ENCODE data around the gene PRKCE.

Gene PRKCE

DNA sequence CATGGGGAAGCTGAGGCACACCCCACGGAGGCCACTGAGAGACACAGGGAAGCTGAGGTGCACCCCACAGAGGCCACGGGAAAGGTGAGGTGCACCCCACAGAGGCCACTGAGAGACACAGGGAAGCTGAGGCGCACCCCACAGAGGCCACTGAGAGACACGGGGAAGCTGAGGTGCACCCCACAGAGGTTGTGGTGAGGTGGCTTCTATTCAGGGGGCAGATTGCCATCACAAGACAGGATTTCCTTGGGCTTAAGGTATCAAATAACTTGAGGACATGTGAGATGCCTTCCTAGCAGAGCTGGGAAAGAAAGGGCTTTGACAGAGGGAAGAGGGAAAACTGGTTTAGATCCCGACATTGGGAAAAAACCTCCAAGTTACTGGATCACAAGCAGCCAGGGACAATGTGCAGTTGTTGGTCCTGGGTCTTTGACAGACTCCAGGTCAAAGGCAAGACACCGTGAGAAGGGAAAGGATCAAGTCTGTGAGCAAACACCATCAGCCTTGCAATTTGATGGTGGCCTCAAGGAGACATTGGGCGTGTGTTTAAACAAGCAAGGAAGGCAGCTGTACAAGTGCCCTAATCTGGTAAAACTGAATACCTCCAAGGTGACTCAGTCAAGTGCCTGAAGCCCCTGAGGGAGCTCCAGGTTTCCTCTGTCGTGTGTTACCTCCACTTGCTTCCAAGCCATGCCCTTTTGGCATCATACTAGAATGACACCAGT is 512.5 kb downstream of the PRKCE start:
- DNase-seq = no peak

DNA sequence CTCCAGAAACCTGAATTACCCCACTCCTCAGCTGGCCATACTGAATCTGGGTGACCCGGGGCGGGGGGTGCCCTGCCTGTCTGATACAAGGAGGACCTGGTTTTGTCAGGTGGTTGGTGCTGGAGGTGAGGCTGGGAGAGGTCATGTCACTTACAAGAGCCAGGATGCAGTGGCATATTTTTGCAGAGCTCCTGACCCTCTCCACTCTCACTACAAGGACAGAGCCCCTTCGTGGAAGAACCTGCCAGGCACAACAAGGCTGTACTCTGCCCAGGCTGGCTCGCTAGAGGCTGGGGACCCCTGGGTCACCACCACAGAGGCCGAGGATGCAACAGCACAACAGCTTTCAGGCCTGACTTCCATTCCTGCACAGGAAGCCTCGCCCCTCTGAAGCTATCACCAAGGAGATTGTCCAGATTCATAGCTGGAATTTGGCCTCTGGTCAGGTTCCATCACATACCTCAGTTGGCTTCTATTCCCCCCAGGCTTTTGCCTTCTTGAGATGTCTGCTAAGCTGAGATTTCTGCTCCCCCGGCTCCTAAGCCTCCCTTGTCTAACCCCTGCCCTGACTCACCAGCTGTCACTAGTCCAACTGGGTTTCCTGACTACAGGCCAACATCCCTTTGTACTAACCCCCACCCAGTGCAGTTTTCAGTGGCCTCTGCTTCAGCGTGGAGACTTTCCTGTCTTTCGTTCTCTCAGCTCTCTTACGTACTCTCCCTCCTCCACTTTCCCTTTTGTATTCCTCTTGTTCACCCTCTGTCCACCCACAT is 513.2 kb downstream of the PRKCE start:
- DNase-seq = no peak

DNA sequence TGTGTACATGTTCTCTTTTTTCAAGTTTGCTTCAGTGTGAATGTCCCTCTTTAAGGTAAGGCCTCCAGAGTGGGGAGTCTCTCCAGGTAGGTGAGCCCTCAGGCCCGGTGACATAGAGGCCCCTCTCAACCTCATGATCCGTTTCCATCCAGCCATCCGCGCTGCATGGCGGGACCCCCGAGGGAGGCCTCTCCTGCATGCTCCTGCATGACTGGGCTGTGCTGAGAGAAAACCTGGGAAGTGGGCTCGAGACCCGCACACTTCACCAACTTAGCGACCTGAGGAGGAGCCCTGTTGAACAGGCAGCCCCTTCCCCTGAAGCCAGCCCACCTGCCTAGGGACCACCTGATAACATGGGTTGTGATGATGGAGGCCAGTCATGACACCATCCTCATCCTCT is 514.4 kb downstream of the PRKCE start:
- no peak for DNase-seq

DNA sequence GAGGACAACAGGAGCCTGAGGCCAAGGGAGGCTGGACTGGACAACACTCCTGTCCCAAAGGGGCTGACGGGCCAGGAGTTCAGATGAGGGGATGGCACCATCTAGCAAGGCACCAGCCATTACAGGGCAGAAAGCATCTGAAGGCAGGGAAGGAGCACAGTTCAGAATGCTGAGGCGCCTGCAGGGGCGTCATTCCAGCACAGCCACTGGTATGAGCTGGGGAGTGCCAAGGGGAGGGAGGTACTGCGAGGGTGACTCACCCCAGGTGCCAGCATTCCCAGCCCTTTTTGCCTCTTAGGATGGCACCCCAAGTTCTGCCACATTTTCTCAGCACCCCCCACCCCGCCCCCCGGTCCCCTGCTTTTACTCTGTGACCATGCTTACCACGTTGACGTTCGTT is 515.9 kb downstream of the PRKCE start:
- no peak for DNase-seq

DNA sequence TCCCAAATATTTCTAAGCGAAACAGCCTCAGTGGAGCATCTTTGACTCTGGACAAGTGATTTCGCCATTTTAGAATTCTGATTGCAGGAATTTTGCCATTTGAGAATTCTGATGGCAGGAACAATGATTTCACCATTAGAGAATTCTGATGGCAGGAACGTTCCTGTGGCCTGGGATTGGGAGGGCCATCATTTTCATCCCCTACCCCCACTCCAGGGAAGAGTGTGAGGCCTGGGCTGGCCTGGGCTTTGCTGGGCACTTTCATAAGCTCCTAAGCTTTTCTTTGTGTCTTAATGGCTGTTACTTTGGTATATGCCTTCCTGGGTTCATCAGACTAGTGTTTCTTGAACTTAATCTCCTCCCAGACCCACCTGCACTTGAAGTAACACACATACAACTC is 516.4 kb downstream of the PRKCE start:
- DNase-seq = no peak

DNA sequence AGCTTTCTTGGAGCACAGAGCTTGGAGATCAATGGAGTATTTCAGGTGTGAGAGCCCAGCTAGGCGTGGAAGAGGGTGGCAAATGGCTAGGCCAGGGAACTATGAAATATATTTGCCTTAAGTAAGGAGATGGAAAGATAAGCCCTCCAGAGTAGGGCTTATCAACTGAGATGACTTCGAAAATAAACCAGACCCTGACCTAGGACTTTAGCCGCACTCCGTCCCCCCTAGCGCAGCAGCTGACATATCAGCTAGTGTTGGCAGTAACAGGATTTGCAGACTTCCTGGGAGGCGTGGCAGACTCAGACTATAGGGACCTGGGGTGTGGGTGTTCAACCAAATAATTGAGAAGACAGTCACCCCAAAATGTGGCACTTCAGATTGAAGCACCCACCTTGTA is 518.0 kb downstream of the PRKCE start:
- no peak for DNase-seq

DNA sequence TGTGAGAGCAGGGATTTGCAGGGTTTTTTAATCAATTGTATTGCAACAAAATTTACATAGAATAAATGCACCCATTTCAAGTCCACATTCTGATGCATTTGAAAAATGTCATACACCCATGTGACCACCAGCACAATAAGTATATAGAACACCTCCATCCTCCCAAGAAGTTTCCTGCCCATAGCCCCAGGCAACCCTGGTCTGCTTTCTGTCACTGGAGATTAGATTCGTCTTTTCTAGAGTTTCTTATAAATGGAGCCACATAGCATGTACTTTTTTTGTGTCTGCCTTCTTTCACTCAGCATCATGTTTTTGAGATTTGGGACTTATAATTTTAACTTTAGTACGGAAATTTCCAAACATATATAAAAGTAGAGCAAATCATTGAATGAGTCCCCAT is 518.6 kb downstream of the PRKCE start:
- no peak for DNase-seq

DNA sequence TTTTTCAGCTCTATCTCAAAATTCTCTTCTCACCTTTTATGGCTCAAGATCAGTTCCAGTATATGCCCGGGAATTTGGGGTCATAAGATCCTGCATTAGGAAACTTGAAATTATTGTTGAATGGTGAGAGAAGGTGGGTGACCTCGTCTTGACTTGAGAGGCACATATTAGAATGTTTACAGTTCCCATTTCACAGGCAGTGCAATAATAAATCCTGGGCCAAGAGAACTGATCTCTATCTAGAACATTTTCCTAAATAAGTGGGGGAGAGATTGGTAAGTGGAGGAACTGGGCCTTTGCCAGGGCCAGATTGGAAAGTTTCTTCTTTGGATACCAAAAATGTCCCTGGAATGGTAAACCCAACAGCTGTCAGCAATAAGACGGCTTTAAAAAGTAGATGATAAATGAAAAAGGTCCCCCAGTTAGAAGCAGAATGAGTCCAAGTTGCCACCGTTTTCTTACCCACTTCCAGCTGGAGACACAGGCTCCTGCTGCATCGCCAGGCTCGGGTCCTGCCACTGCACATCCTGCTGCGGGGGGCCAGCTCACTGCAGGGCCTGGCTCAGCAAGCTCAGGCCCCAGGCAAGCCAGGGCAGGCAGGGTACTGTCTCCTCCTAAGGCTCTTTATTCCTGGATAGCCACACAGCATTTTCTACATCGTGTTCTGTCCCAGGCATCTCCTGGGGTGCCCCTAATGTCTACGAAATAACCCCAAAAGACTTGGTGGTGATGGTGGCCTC is 519.3 kb downstream of the PRKCE start:
- DNase-seq = peak in 1 of 2 experiments; percentile 11

DNA sequence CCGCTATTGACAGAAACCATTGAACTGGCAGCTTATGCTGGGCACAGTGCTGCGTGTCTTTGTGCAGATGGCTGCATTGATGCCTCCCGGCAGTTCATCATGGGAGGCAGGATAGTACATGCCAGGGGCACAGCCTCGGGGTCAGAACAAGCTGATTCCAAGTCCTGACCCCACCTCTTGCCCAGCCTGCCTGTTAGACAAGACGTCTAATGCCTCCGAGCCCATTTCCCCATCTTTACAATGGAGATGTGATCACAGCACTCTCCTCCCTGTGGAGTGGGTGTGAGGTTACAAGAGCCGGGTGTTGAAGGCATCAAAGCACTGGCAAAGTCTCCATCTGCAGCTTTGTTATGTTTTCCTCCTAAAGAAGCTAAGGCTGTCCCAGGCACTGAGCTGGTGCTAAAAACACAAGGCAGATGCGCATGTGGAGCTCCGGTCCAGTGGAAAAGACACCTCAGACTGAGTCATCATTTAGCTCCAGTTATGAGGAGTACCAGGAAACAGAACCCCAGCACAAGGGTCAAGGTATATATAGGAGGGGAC is 520.0 kb downstream of the PRKCE start:
- DNase-seq = no peak

DNA sequence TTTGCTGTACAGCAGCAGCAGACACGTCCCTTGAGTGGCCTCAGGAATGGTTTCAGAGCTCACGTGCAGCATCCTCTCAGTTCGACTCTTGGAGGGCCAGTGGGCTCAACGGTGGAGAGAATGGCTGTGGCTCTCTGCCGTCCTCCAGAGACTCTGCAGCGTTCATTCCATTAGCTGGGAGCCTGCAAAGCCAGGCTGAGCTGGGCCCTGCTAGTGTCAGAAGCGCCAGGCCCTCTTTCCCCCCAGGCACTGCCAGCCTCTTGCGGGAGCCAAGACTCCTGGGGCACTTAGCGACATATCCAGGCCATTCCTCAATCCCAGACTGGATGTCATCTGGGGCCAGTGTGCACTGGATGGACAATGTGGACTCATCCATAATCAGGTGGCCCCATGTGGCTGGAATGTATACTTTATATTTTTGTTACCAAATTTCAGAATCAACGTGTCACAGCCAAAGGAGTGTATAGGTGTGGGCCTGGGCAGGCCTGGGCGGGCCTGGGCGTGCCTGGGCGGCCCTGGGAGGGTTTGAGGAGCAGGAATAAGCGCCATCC is 520.6 kb downstream of the PRKCE start:
- no peak for DNase-seq

DNA sequence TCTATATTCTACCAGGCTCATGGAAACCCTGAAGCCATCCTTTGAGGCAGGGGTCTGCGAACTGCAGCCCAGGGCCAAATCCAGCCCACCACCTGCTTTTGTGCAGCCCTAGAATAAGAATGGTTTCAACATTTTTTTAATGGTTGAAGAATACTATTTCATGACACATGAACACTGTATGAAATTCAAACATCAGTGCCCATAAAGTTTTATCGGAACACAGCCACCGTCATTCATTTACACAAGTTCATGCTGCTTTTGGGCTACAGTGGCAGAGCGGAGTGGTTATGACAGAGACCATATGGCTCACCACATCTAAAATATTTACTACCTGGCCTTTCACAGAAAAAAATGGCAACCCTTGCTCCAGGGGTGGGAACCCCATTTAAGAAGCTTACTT is 521.6 kb downstream of the PRKCE start:
- DNase-seq = no peak

DNA sequence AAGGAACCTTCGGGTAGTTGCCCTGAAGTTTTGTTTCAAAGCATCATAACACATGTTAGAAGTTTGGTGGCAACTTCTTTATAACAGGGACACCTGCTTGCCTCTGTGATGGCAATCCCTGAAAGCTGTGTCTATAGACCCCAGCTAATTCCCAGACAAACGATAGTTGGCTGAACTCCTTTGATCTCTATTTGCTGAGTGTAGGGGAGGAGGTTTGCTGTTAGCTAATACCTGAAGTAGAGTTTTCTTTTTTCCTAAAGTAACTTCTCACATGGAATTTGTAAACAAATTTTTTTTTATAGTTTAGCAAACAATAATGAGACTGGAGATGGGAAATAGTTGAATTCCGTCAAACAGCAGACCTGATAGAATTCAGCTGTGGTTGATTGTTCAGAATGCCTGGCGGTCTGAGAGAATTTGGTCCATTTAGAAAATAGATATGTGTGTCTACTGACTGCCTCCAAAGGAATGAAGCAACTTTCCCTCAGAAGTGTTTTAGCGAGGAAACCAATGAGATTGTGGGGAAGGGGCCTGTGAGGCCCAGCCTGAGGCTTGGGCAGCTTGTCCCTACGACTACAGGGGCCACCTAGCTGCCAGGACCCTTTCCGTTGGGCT is 522.3 kb downstream of the PRKCE start:
- no peak for DNase-seq

DNA sequence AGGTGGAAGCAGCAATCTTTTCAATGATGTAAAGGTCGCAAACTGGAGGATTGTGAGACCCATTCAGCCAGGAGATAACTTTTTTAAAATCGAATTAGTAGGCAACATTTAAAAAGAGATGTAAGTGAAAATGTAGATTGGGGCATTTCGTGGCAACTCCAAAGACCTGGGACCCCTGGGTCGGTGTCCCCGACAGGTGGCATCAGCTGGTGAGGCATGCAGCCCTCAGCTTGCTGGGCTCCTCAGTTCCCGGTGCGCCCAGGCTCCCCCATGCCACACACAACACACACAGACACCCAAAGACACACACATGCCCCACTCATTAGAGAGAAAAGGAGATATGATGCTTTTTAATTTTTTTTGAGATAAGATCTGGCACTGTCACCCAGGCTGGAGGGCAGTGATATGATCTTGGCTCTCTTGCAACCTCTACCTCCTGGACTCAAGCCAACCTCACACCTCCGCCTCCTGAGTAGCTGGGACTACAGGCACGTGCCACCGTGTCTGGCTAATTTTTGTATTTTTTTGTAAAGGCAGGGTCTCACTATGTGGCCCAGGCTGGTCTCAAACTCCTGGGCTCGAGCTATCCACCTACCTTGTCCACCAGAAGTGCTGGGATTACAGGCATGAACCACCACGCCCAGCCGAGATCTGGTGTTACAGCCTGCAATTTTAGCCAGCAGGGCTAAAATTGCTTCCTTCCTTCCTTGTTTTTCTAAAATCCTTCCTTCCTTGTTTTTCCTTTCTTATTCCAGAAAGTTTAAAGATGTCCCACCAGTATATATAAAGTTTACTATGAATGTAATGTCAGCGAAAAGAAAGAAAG is 523.1 kb downstream of the PRKCE start:
- DNase-seq = no peak

DNA sequence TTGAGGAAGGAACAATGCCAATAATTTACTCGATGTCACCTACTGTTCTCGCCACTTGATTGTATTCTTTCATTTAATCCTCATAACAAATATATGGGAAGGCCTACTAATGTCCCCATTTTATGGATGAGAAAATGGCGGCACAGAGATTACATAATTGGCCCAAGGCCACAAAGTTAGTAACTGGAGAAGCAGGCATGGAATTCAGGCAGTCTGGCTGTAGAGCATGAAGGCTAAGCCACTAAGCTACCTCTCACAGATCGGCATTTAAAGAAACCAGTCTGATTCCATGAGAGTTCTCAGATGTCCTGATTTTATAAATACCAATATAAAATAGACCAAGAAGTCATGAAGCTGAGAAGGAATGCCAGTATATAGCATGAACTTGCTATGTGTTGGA is 523.9 kb downstream of the PRKCE start:
- no peak for DNase-seq

DNA sequence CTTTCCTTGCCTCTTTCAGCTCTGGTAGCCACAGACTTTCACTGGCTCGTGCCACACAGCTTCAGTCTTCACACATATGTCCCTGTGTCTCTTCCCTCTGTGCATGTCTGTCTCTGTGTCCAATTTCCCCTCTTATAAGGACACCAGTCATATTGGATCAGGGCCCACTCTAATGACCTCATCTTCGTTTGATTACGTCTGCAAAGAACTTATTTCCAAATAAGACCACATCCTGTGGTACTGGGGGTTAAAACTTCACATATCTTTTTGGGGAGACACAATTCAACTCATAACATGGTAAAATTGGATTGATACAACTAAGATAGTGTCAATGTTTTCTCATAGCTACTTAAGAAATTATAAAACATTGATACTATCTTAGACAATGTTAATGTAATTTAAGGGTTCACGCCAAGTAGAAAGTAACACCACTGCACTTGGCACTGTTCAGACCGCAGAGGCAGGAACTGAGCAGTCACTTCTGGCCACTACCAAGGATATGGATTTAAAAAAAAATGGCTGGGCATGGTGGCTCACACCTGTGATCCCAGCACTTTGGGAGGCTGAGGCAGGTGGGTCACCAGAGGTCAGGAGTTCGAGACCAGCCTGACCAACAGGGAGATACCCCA is 526.1 kb downstream of the PRKCE start:
- DNase-seq = no peak

DNA sequence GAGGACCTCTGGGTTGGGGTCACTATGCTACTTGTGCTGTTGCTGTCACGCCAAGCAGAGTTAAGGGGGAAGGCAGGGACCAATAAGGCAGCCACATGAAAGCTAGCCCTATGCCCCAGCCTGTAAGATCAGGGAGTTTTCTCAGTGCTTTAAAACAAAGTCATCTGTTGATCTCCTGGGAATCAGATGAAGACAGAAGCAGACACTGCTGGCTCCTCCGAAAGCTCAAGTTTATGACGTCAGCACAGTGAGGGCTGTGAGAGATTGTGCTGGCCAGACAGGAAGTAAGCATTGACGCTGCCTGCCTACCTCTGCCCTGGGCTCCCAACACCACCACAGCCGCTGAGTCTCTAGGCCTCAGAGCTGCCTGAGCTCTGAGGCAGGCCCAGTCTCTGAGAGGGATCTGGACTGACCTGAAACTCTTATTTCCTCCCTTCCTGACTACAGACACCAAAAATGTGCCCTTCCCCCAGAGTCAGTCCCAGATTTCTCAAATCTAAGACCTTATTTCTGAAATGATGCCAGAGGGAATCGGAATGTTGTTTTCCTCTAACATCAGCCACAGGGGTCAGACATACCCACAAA is 527.7 kb downstream of the PRKCE start:
- no peak for DNase-seq

DNA sequence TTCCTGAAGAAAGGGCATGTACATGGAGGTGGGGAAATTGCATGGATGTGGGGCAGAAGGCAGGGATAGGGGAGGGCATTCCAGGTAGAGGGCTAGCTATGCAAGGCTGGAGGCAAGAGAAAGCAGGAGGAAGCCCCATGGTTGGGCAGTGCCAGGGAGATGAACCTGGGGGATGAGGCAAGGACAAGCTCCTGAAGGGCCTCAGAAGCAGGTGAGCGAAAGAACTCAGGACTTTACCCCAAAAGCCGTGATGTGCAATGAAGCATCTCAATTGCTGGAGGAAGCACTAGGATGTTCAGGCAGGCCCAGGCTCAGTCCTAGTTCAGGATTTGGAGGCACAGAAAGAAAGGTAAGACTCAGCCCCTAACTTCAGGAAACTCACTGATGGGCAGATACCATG is 528.7 kb downstream of the PRKCE start:
- no peak for DNase-seq

DNA sequence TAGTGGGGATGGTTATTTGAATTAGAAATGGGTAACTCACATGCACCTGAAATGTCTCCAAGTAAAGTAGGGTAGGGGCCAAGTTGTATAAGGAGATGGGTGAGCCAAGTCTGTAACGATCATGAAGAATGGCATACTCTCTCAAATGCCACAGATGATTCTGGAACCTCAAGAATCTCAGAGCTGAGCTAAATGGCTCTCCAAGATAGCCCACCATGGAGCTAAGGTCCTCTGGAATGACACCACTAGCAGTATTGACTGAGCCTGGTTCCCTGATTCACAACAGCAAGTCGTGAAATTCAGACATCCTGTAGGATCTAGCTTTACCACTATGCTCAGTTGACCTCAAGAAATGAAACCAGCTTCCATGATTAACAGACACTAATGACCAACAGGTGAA is 529.8 kb downstream of the PRKCE start:
- DNase-seq = no peak

DNA sequence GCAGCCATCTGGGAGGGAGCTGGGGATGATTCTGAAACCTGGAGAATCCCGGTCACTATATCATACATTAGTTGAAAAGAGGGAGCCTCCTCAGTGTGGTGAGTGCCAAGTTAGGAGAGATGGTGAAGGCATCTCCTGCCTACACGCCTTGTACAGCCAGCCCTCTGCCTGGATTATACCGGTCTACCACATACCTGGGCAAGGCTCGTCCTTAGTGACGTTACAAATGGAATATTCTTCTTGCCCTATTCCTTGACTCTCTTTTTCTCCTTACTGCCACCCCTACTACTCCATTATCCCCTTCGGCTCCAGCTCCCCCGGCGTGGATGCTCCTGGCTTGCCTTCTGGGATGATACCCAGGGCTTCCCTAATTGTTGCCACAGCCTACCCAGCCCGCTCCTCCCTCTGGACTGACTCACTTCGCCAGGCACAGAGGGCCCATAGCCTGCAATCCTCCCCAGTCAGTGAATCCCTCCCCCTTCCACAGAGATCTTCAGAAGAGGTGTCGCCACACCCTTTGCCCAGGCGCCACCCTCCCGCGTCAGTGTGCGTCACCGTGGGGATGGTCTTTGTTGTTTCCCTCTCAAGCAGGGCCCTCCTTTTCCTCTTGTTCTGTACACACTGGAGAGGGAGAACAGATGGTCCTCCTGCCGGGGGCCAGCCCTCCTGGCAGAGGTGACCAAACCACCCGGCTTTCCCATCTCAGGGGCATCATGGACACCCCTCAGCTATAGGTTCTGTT is 530.5 kb downstream of the PRKCE start:
- DNase-seq = no peak

DNA sequence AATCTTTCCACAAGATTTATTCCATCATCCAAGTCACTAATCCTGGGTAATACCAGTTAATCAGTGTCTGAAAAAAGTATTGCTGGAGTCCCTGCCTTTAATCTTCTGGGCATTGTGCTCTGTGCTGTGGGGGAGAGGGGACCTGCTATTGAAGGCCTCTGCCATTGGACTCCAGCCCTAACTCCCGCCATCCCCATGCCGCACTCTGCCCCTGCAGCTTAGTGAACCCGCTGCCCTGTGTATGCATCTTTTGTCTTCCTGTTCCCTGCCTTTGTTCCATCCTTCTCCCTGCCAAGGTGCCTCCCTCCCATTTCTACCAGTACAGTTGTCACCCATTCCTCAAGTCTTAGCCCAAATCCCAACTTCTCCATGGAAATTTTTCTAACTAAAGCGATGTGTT is 532.0 kb downstream of the PRKCE start:
- DNase-seq = no peak
